Measurements from ENCODE around the gene CENPQ.
"Not testable (repeated sequence)": the region's sequence is repeated elsewhere in the genome, so short reads cannot be mapped to it uniquely, and the experiment has no call there.

- TF ChIP-seq ATF3 (CRISPR knock-in tag; IDR thresholded peaks at IDR 0.05); PHF8 (CRISPR knock-in tag; IDR thresholded peaks at IDR 0.05); NFIC (IDR thresholded peaks at IDR 0.05; ENCODE audit: low read length); RARA (CRISPR knock-in tag; IDR thresholded peaks at IDR 0.05); HCFC1 (IDR thresholded peaks at IDR 0.05; ENCODE audit: low read depth, low read length); KDM2A (CRISPR knock-in tag; IDR thresholded peaks at IDR 0.05; ENCODE audit: borderline replicate concordance, low read depth); FOXA1 (IDR thresholded peaks at IDR 0.05); FOXA1 (CRISPR knock-in tag; IDR thresholded peaks at IDR 0.05); ZNF224 (CRISPR knock-in tag; IDR thresholded peaks at IDR 0.05); TBX3 (IDR thresholded peaks at IDR 0.05; ENCODE audit: borderline replicate concordance); FOSL1 (CRISPR knock-in tag; IDR thresholded peaks at IDR 0.05; ENCODE audit: borderline replicate concordance); CHD2 (IDR thresholded peaks at IDR 0.05; ENCODE audit: low read depth, low read length); ZNF274 (CRISPR knock-in tag; IDR thresholded peaks at IDR 0.05); MAX (IDR thresholded peaks at IDR 0.05): not testable (repeated sequence)
Measured at GRCh38 chr6:49481846-49482245, 18.7 kb downstream of the CENPQ start.
